ENCODE results near the gene P3H4.

P3H4 gene

GRCh38 chr17:41822216-41823140 lies 10.7 kb upstream of the P3H4 start:
- no peak for DNase-seq (ENCODE audit: low read depth in 2 of 2, low spot score in 1 of 2)

DNA sequence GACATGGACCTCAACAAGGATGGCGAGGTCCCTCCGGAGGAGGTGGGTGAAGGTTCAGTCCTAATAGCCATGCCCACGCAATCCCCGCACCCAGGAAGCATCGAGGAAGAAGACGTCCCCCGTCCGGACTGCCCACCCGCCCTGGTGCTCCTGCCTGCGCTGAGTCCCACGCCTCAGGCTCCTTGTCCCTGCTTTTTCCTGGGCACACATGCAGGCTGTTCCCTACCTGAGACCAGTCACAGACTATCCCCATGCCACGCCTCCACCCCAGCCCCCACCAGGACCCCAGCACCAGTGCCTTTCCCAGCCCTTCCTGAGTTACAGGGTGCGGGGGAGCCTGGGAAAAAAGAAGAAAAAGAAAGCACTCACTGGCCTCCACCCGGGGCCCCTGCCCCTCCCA lies 10.0 kb upstream of the P3H4 start:
- DNase-seq (ENCODE audit: low read depth in 2 of 2, low spot score in 1 of 2): no peak

DNA sequence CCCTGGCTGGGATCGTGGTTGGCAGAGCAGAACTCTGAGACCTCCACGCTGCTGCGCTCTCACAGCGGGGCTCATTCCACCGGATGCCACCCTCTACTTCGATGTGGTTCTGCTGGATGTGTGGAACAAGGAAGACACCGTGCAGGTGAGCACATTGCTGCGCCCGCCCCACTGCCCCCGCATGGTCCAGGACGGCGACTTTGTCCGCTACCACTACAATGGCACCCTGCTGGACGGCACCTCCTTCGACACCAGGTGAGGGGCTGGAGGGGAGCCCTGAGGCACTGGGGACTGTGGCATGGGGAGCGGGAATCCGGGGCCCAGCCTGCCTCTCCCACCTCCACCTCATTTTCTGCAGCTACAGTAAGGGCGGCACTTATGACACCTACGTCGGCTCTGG lies 6.3 kb upstream of the P3H4 start:
- no peak for DNase-seq (ENCODE audit: low read depth in 2 of 2, low spot score in 1 of 2)

- DNase-seq (ENCODE audit: low read depth in 2 of 2, low spot score in 1 of 2): no peak
These were observed 5.0 kb upstream of the P3H4 start for GRCh38 chr17:41816637-41817320.

DNA sequence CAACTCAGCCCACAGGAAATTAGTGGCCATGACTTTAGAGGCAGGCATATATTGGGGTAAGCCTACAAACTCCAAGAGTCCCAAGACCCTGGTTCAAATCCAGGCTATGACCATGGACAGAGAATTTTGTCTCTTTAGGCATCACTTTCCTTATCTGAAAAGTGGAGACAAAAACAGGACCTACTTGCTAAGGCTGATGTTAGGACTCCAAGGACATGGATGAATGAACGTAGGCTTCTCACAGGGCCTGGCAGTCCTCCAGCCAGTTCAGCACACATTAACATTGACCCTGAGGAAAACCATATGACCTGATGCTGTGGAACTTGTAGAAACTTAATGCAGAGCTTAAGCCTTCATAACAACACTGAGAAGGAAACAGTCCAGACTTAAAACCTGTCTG lies 2.4 kb upstream of the P3H4 start:
- DNase-seq (ENCODE audit: low read depth in 2 of 2, low spot score in 1 of 2): no peak

GRCh38 chr17:41813699-41814124 lies 2.0 kb upstream of the P3H4 start:
- DNase-seq (ENCODE audit: low read depth in 2 of 2, low spot score in 1 of 2): no peak

GRCh38 chr17:41813152-41813680 lies 1.5 kb upstream of the P3H4 start:
- no peak for DNase-seq (ENCODE audit: low read depth in 2 of 2, low spot score in 1 of 2)

DNA sequence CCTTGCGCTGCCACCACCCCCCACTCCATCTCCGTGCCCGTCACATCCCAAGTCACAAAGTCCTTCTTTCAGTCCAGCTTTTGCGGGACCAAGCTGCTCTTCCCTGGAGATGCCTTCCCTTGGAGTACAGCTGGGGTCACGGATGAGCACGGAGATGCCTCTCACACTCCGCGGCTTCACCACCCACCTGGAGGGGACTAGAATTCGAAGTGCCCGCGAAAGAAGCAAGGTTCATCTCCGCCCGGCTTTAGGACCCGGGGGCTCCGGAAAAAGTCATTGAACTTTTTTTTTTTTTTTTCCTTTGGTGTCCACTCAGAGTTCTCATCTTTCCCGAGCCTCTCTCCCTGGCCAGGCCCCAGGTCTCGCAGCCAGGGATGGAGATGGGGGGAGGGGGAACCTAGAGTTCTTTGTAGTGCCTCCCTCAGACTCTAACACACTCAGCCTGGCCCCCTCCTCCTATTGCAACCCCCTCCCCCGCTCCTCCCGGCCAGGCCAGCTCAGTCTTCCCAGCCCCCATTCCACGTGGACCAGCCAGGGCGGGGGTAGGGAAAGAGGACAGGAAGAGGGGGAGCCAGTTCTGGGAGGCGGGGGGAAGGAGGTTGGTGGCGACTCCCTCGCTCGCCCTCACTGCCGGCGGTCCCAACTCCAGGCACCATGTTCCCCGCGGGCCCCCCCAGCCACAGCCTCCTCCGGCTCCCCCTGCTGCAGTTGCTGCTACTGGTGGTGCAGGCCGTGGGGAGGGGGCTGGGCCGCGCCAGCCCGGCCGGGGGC lies 817 bp upstream of the P3H4 start, which contains the start of gene FKBP10:
TSS of gene FKBP10 (plus strand) at position 624 of the 771 bp plus-strand sequence. CDS start at position 655, 31 bp downstream.
- DNase-seq (ENCODE audit: low read depth in 2 of 2, low spot score in 1 of 2): peak; percentile 15 to 27

- DNase-seq (ENCODE audit: low read depth in 2 of 2, low spot score in 1 of 2): no peak
These were observed 845 bp downstream of the P3H4 start for GRCh38 chr17:41810659-41811548.

- DNase-seq (ENCODE audit: low read depth in 2 of 2, low spot score in 1 of 2): no peak
These were observed 4.9 kb downstream of the P3H4 start for GRCh38 chr17:41806685-41807445.

DNA sequence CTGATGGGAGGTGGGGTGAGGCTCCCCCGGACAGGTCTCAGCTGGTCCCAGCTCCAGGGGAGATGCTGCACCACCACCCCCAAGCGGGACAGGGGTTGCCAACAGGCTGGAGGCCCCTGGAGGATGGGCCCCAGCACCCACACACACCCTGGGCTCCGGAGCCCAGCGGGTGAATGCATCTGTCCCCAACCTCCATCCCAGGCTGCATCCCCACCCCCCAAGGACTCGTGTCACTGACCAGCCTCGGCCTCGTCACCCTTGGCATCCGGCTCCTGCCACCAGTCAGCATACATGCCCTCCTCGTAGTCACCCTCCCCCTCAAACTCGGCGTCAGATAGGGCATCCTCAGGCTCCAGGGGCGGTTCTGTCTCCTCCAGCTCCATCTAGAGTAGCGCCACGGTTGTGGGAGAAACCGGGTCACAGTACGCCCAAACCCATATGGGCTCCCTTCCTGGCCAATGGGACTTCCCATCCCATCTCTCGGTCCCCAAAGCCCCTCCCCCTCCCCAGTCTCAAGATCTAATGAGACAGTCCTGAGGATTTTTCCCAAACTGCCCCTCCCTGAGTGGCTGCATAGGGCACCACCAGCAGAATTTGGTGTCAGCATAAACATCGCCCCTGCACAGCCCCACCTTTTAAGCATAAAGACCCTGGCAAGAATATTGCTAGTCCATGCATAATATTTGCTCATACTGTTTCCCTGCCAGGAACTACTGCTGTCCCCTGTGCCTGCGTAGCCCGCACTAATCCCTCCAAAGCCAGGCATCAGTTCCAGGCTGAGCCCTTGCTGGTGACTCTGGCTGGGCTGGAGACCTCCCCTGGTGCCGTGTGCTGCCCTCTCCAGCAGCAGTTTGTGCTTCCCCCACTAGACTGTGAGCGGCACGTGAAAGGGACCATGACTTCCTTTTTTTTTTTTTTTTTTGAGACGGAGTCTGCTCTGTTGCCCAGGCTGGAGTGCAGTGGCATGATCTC lies 8.4 kb downstream of the P3H4 start:
- no peak for DNase-seq (ENCODE audit: low read depth in 2 of 2, low spot score in 1 of 2)

DNA sequence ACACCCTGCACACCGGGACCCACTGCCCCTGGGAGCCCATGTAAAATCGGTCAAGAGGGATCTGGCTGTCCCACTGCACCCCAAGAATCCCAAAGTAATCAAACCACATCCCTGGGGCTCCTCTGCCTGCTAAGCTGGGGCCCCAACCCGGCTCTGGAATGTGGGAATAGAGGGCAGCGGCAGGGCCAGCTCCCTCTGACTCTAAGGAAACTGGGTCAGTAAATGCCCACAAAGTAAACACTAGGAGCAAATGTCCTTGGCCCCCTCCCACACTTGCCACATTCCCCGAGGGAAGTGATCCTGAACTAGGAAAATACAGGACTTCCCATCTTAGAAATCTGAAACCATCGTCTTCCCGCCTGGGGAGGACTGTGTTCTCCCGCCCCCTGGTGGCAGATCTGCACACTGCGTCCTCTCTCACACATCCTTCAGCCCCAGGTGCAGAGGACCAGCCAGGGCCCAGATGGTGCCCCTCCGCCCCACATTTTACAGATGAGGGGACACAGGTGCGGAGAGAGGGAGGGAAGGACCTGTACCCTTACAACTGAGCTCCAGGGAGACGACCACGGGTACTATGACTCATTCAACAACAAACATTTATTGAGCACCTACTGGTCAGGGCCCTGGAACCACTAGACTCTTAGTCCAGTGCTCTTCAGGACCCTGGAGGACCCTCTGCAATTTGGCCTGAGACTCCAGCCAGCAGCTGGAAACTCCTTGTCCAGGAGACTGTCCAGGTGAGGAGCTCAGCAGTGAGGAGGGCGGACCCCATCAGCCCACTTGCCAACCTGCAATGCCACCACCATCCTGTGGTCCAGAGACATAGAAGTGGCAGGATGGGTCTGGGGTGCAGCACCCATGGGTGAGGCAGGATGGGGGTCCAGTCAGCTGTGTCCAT lies 10.1 kb downstream of the P3H4 start:
- DNase-seq (ENCODE audit: low read depth in 2 of 2, low spot score in 1 of 2): peak; percentile 54 to 58

GRCh38 chr17:41800601-41801373 lies 11.0 kb downstream of the P3H4 start:
- DNase-seq (ENCODE audit: low read depth in 2 of 2, low spot score in 1 of 2): no peak

GRCh38 chr17:41799366-41799765 lies 12.4 kb downstream of the P3H4 start:
- no peak for DNase-seq (ENCODE audit: low read depth in 2 of 2, low spot score in 1 of 2)

DNA sequence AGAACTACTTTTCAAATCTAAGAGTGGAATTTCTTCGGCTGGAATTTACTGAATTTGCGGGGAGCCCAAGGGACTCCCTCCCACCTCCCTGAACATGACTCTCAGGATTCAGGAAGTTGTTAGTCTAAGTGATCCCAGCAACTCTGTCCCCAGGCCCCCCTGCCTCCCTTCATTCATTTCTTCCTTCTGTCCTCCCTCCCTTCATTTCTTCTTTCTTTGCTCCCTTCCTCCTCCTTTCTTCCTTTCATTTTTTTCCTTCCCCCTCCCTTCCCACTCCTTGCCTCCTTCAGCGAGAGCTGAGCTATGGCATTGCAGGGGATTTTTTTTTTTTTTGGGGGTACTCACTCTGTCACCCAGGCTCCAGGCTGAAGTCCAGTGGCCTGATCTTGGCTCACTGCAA lies 14.4 kb downstream of the P3H4 start:
- DNase-seq (ENCODE audit: low read depth in 2 of 2, low spot score in 1 of 2): no peak

DNA sequence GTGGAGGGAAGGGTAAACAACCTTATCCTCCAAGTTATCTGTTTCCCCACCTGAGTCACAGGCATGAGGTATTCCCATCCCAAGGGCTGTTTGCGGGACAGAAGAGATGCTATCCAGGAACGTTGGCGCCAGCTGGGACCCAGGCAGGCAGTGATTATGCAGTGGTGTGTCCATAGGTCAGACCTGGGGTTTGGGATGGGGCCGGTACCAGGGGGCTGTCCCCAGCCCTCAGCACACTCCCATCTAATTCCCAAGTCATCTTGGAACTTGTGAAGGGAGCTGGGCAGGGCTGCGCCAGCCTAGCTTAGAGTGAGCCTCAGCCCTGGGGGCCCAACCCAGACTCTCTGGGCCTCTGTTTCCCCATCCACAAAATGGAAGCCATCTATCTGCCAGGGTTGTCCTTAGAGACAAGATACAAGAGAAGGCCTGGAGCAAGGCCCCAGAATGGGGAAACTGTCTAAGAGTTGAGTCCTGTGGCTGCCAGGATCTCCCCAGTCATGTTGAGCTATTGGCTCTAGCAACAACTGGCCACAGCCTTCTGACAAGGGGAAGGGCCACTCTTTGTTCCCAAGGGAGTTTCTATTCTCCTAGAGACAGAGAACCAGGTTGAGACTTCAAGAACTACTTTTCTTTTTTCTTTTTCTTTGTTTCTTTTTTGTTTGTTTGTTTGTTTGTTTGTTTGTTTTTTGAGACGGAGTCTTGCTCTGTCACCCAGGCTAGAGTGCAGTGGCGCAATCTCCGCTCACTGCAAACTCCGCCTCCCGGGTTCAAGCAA lies 15.4 kb downstream of the P3H4 start:
- DNase-seq (ENCODE audit: low read depth in 2 of 2, low spot score in 1 of 2): no peak
